Measurements from ENCODE around the gene NACAD. TPM values are rescaled to one million over a fixed set of nuclear protein-coding genes. Genes with fewer than 3 reads are reported as not detected.

NACAD gene
- total RNA-seq, 4 donors from 2014 or later: 1.1 to 5.3 (median 1.9) TPM

- TF ChIP-seq CTCF (IDR thresholded peaks at IDR 0.05; ENCODE audit: low read depth): no peak
These were observed 2.3 kb downstream of the NACAD start for GRCh38 chr7:45086331-45087065.

- TF ChIP-seq CTCF (IDR thresholded peaks at IDR 0.05; ENCODE audit: low read depth): no peak
These were observed 3.1 kb downstream of the NACAD start for GRCh38 chr7:45085619-45086200.

- no peak for TF ChIP-seq CTCF (IDR thresholded peaks at IDR 0.05; ENCODE audit: low read depth)
These were observed 3.7 kb downstream of the NACAD start for GRCh38 chr7:45084901-45085618.

- TF ChIP-seq CTCF (IDR thresholded peaks at IDR 0.05; ENCODE audit: low read depth): no peak
These were observed 4.4 kb downstream of the NACAD start for GRCh38 chr7:45084336-45084735.

GRCh38 chr7:45082831-45083331, 5.9 kb downstream of the NACAD start:
- TF ChIP-seq CTCF (IDR thresholded peaks at IDR 0.05; ENCODE audit: low read depth): no peak

- no peak for TF ChIP-seq CTCF (IDR thresholded peaks at IDR 0.05; ENCODE audit: low read depth)
These were observed 6.5 kb downstream of the NACAD start for GRCh38 chr7:45082031-45082830.
